GM19240 (cell line): ENCODE measurements around the gene EGLN3.

Experiments
- DNase-seq: peaks from one replicate; pipeline ENCODE4 v3.0.0; 2011; ENCODE audit warnings: low spot score; ENCODE audit not compliant: insufficient read length

The EGLN3 gene

DNA sequence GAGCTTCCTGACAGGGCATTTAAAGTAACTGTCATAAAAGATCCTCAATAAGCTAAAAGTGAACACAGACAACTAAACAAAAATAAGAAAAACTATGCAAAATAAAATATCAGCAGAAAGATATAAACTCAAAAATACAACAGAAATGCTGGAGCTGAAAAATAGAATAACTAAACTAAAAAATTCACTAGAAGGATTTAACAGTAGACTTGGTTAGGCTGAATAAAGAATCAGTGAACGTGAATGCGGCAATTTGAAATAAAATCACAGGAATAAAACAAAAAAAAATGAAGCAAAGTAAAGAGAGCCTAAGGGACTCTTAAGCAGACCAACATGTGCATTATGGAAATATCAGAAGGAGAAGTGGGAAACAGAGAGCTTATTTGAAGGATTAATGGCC, 74.6 kb downstream of the EGLN3 start:
- no peak for DNase-seq
